ENCODE results near the gene KCTD17.

GRCh38 chr22:37043828-37044538 is 7.6 kb upstream of the KCTD17 start:
- TF ChIP-seq POLR2A (IDR thresholded peaks at IDR 0.05): peak in 1 of 2 donors; percentile 29
- TF ChIP-seq CTCF (IDR thresholded peaks at IDR 0.05): peak; percentile 26 to 93 (median 80)

Data from Peyer's patch (tissue), 4 donors.